GM23248 (cell line): ENCODE results near the gene ANKRD55. TPM values are rescaled to one million over a fixed set of nuclear protein-coding genes. Genes with fewer than 3 reads are reported as not detected.
A peak's percentile ranks its signal among the peaks of the same experiment; 100 is the strongest.

Experiments used
- DNase-seq: peaks from one replicate; pipeline ENCODE4 v3.0.0-alpha.2; 2015
- H2AFZ ChIP-seq: fragments of 200-600 bp; sonication (generic); 2 replicates; pipeline ENCODE4 v1.6.1; 2016; ENCODE audit warnings: antibody characterized with exemption
- H3F3A ChIP-seq: fragments of 200-600 bp; sonication (generic); 2 replicates; pipeline ENCODE4 v1.6.1; 2016; ENCODE audit warnings: mild to moderate bottlenecking, antibody characterized with exemption, mixed run types; ENCODE audit not compliant: insufficient read depth
- H3K27ac ChIP-seq: fragments of 200-600 bp; sonication (generic); 2 replicates; pipeline ENCODE4 v1.5.1; 2016; ENCODE audit warnings: mild to moderate bottlenecking
- H3K27me3 ChIP-seq: fragments of 200-600 bp; sonication (generic); replicated peaks from 2 replicates; pipeline ENCODE4 v1.6.1; 2016; ENCODE audit warnings: mild to moderate bottlenecking; ENCODE audit not compliant: insufficient read depth
- H3K36me3 ChIP-seq: fragments of 200-600 bp; sonication (generic); 2 replicates; pipeline ENCODE4 v1.6.1; 2016; ENCODE audit warnings: low read depth, mild to moderate bottlenecking
- H3K4me1 ChIP-seq: fragments of 200-600 bp; sonication (generic); 2 replicates; pipeline ENCODE4 v1.6.1; 2016; ENCODE audit warnings: mild to moderate bottlenecking; ENCODE audit not compliant: insufficient read depth
- H3K4me2 ChIP-seq: fragments of 200-600 bp; sonication (generic); one replicate; pipeline ENCODE4 v1.6.1; 2016; ENCODE audit warnings: mild to moderate bottlenecking; ENCODE audit not compliant: unreplicated experiment
- H3K4me3 ChIP-seq: fragments of 200-600 bp; sonication (generic); 2 replicates; pipeline ENCODE4 v1.5.1; 2016; ENCODE audit warnings: mild to moderate bottlenecking
- H3K79me2 ChIP-seq: fragments of 200-600 bp; sonication (generic); 2 replicates; pipeline ENCODE4 v1.6.1; 2016; ENCODE audit warnings: mild to moderate bottlenecking; ENCODE audit not compliant: insufficient read depth
- H3K9ac ChIP-seq: fragments of 200-600 bp; sonication (generic); 2 replicates; pipeline ENCODE4 v1.6.1; 2016; ENCODE audit warnings: mild to moderate bottlenecking
- H3K9me2 ChIP-seq: fragments of 200-600 bp; sonication (generic); 2 replicates; pipeline ENCODE4 v1.6.1; 2016; ENCODE audit warnings: mixed run types, mild to moderate bottlenecking, moderate library complexity; ENCODE audit not compliant: insufficient read depth
- H3K9me3 ChIP-seq: fragments of 200-600 bp; sonication (generic); one replicate; pipeline ENCODE4 v1.6.1; 2017; ENCODE audit warnings: low read depth
- H4K20me1 ChIP-seq: fragments of 200-600 bp; sonication (generic); 2 replicates; pipeline ENCODE4 v1.6.0; 2016; ENCODE audit not compliant: insufficient read depth
- EZH2 ChIP-seq: fragments of 200-600 bp; sonication (generic); IDR thresholded peaks from 2 replicates; pipeline ENCODE4 v1.6.1; 2018; ENCODE audit warnings: antibody characterized with exemption, mild to moderate bottlenecking; ENCODE audit not compliant: insufficient read depth, poor library complexity, severe bottlenecking
- EZH2phosphoT487 ChIP-seq: fragments of 200-600 bp; sonication (generic); IDR thresholded peaks from 2 replicates; pipeline ENCODE4 v1.6.1; 2018; ENCODE audit warnings: antibody characterized with exemption, moderate library complexity, mild to moderate bottlenecking, low read depth; ENCODE audit not compliant: insufficient read depth
- WGBS, 2 experiments: methylation state at CpG; one replicate each; pipeline ENCODE4 v1.1.6; 2015 to 2017; ENCODE audit warnings: low lambda C conversion rate in 2 of 2, low coverage in 1 of 2; ENCODE audit errors: missing lambda C conversion rate in 2 of 2; 5-methylcytosine and 5-hydroxymethylcytosine counted together
- in situ Hi-C: fragments of 300-500 bp; cut with MboI; formaldehyde crosslinking; loops from 2 replicates; pipeline ENCODE4 v1.15.0; 2020
- polyA plus RNA-seq: library from polyadenylated mRNA; unstranded; fragments of >200 nt; fragmentation: Nextera tagmentation; extraction: Ambion mirVana; gene quantifications from 2 replicates; pipeline ENCODE4 v1.2.1, GENCODE V29; 2016
- total RNA-seq: library from RNA; depleted of rRNA; stranded (reverse); fragments of >200 nt; shearing (Covaris generic); gene quantifications from 2 replicates; pipeline ENCODE4 v1.2.3, GENCODE V29; 2014

Gene ANKRD55
- total and polyA plus RNA-seq, 2 experiments from 2014 or later, result not detected

DNA sequence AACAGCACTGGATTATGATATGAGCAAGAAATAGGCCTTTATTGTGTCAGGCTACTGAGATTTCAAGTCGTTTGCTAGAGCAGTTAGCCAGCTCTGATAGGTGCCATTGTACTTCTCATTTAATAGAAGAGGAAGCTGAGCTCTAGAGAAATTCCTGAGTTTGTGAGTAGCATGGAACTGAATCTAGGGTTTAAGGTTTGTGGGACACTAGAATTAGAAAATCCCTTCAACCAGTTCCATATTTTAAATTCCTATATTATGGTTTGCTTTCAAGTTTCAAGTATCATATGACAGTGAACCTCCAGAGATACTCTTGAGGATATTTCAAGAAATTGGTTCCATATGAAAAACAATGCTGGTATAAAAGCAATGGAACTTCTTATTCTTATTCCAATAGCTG, 87.6 kb downstream of the ANKRD55 start:
- Histone ChIP-seq H3K36me3 (no peaks in the 10 kb centered on the region), H4K20me1 (no peaks in the 10 kb centered on the region), H3F3A (peaks cover 6% of the 10 kb centered on the region; the same call in 1 of the 2 replicates), H3K27me3 (no peaks in the 10 kb centered on the region), H3K4me1 (peaks cover 9% of the 10 kb centered on the region; the same call in 1 of the 2 replicates), H2AFZ (no peak overlapping the region), H3K9ac (no peak overlapping the region), H3K4me3 (no peak overlapping the region), H3K79me2 (no peaks in the 10 kb centered on the region), H3K4me2 (no peak overlapping the region), H3K27ac (no peak overlapping the region), H3K9me2 (no peaks in the 10 kb centered on the region), H3K9me3 (no peaks in the 10 kb centered on the region)
- DNase-seq, result no peak
- TF ChIP-seq EZH2phosphoT487 (no peak), EZH2 (no peak)
- 47 to 48% methylated on average over 1 of the region's 1 CpG for WGBS, 2 experiments
- in situ Hi-C loops, result no loop called here

DNA sequence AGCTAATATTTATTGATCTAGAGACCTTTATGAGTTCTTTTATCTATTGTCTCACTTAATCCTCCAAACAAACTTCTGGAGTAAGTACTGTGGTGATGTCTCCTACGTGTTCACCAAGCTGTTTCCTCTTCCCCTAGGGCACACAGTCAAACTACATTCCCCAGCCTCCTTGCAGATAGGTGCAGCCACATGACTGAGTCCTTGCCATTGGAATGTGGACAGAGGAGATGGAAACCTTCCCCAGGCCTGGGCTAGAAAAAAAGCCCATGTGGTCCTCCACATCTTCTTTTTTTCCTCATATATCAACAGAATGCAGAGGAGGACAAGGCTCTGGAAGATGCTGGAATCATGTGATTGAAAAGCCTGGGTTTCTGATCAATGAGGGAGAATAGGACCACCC, 88.0 kb downstream of the ANKRD55 start:
- DNase-seq, result peak; percentile 16
- H3K4me3 ChIP-seq, result no peak overlapping the region
- H4K20me1 ChIP-seq, result no peaks in the 10 kb centered on the region
- no peak for TF ChIP-seq EZH2
- no peak for TF ChIP-seq EZH2phosphoT487
- H3K79me2 ChIP-seq, result no peaks in the 10 kb centered on the region
- in situ Hi-C loops, result no loop called here
- H2AFZ ChIP-seq, result no peak overlapping the region
- no peak overlapping the region for H3K4me2 ChIP-seq
- H3K27ac ChIP-seq, result no peak overlapping the region
- no peaks in the 10 kb centered on the region for H3K9me3 ChIP-seq
- no peak overlapping the region for H3K9ac ChIP-seq
- no peaks in the 10 kb centered on the region for H3K36me3 ChIP-seq
- H3K27me3 ChIP-seq, result no peaks in the 10 kb centered on the region
- peaks cover 6% of the 10 kb centered on the region; the same call in 1 of the 2 replicates for H3F3A ChIP-seq
- no peaks in the 10 kb centered on the region for H3K9me2 ChIP-seq
- WGBS, 2 experiments, result 72 to 81% methylated on average over 1 of the region's 1 CpG
- peaks cover 9% of the 10 kb centered on the region; the same call in 1 of the 2 replicates for H3K4me1 ChIP-seq

DNA sequence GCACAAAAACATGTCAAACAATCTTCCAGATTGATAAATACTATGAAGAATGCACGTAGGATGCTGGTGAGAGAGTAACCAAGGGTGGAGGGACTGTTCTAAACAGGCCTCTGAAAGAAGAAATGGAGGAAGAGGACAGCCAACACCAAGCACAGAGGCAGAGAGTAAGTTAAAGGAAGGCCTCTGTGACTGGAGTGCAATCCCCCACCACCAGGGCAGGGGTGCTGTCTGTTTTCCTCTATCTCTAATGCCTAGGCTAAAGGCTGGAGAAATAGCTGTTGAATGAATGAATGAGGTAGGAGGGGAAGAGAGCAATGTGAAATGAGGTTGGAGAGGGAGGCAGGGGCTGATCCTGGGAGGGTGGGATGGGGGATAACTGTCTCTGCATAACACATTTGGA, 88.9 kb downstream of the ANKRD55 start:
- Histone ChIP-seq H3K9ac (no peak overlapping the region), H3K36me3 (no peaks in the 10 kb centered on the region), H4K20me1 (no peaks in the 10 kb centered on the region), H3K4me2 (no peak overlapping the region), H3K27ac (no peak overlapping the region), H3K79me2 (no peaks in the 10 kb centered on the region), H3K9me2 (no peaks in the 10 kb centered on the region), H2AFZ (no peak overlapping the region), H3K4me1 (peaks cover 9% of the 10 kb centered on the region; the same call in 1 of the 2 replicates), H3K9me3 (no peaks in the 10 kb centered on the region), H3K27me3 (no peaks in the 10 kb centered on the region), H3F3A (peaks cover 6% of the 10 kb centered on the region; the same call in 1 of the 2 replicates), H3K4me3 (no peak overlapping the region)
- no peak for TF ChIP-seq EZH2
- no peak for TF ChIP-seq EZH2phosphoT487
- DNase-seq, result no peak
- WGBS, 2 experiments, result 68 to 78% methylated on average over 1 of the region's 1 CpG
- in situ Hi-C loops, result no loop called here

DNA sequence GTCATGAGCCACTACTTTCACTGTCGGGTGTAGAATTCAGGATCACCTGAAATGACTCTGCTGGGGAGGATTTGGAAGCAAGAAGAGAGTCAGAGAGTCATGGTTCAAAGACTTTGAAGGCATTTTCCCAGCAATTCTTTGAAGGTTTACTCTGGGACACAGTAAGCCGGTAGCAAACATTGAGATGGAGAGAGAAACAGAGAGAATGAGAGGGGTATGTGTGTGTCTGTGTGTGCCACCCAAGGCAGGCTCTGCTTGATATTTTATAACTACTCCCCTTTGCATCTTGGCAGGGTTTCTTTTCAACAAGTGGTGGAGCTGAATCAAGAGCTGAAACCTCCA, 89.8 kb downstream of the ANKRD55 start:
- Histone ChIP-seq H3K27ac (no peak overlapping the region), H3K4me1 (peaks cover 9% of the 10 kb centered on the region; the same call in 1 of the 2 replicates), H3K9me3 (no peaks in the 10 kb centered on the region), H3K9me2 (no peaks in the 10 kb centered on the region), H3K9ac (no peak overlapping the region), H3K4me3 (no peak overlapping the region), H3K27me3 (no peaks in the 10 kb centered on the region), H3K79me2 (no peaks in the 10 kb centered on the region), H2AFZ (no peak overlapping the region), H3K36me3 (no peaks in the 10 kb centered on the region), H3K4me2 (no peak overlapping the region), H3F3A (peaks cover 6% of the 10 kb centered on the region; the same call in 1 of the 2 replicates), H4K20me1 (no peaks in the 10 kb centered on the region)
- TF ChIP-seq EZH2phosphoT487, result no peak
- TF ChIP-seq EZH2, result no peak
- no peak for DNase-seq
- 90 to 94% methylated on average over 2 of the region's 2 CpGs for WGBS, 2 experiments
- in situ Hi-C loops, result no loop called here
